Right hindlimb (tissue), 1 donor: Measurements from ENCODE around the gene SLC38A1.
"Not testable (repeated sequence)": the region's sequence is repeated elsewhere in the genome, so short reads cannot be mapped to it uniquely, and the experiment has no call there.

ENCODE experiments used
- DNase-seq: peaks from one replicate; pipeline ENCODE4 v3.0.0-alpha.2; 2018

Gene SLC38A1

DNA sequence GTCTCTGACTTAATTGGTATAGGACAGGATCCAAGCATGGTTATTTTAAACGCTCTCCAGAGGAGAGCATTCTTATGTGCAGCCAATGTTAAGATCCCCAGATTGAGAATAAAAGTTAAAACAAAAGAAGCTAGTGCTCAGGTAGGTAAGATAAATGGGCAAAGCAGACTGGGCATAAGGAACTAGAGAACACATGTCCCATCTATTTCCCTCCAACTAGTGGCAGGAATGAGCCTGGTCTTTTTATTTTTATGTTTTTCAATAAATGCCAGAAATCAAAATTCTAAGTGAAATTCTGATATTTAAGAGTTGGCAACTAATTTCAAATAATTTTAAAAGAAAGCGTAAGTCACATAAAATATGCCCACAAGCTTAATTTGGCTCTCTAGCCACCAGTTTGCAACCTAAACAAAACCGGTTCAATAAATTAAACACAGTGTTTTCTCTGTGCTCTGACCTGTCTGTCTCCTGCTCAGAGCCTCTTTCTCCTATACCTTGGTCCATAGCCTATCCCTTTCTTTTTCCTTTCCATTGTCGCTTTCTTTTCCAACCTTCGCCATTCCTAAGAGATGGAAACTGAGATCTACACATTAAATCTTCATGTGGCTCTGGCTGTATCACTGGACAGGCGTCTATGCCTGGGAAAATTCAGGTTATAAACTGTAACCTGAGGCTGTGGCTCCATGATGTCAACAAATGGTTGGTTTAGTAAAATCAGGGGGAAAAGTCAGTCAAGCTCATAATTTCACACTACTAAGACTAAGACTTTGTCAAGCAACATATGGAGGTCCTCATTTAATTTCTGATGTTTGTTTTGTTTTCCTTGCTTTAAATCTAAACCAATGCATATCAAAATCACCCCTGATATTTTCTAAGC, 5.5 kb downstream of the SLC38A1 start:
- DNase-seq, result no peak

DNA sequence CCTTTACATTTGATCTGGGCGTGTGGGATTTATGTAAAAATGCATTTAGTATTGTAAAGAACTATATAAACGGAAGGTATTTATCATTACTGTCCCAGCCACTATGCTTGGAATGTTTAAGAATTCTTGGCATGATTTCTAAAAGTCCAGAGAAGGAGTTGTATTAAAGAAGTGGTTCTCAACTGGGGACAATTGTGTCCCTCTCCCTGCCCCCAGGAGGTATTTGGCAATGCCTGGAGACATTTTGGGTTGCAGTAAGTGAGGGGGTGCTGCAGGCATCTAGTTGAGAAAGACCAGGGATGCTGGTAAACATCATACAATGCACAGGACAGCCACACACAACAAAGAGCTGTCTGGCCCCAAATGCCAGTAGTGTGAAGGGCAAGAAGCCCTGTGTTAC, 7.2 kb downstream of the SLC38A1 start:
- DNase-seq, result no peak

DNA sequence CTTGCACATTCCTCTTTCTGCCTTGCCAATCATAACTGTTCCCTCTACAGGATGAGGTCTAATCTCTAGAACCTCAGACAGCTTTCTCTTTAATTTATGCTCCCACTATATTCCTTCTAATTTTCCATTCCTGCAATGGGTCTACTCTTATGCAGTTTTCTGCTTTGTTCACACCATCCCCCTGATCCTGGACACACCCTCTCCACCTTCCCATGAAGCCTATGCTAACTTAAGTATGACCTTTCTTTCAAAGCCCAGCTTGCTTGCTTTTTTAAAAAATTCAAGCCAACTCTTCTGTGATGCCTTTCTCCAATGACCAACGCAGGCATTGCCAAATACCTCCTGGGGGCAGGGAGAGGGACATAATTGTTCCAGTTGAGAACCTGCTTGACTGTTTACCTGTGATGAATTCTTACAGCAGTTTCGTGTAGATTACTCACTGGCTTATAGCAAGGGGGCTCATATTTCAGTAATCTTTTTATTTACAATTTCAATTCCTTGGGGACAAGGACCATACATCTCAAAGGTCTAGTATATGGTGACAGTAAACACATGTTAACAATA, 7.8 kb downstream of the SLC38A1 start:
- no peak for DNase-seq

GRCh38 chr12:46260124-46260912, 8.5 kb downstream of the SLC38A1 start:
- DNase-seq, result no peak

- DNase-seq, result no peak
Observed at GRCh38 chr12:46259713-46260112, 9.1 kb downstream of the SLC38A1 start.

GRCh38 chr12:46259071-46259470, 9.8 kb downstream of the SLC38A1 start:
- DNase-seq, result no peak

DNA sequence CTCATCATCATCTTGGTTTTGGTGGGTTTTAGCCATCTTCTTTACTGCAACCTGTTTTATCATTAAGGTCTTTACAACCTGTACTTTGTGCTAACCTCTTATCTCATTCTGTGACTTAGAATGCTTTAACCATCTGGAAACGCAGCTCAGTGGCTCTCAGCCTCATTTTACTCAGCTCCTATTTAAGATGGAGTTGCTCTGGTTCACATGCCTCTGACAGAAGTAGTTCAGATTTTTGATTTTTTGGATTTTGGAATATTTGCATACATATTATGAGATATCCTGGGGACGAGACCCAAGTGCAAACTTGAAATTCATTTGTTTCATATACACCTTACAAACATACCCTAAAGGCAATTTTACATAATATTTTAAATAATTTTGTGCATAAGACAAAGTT, 10.7 kb downstream of the SLC38A1 start:
- no peak for DNase-seq

DNA sequence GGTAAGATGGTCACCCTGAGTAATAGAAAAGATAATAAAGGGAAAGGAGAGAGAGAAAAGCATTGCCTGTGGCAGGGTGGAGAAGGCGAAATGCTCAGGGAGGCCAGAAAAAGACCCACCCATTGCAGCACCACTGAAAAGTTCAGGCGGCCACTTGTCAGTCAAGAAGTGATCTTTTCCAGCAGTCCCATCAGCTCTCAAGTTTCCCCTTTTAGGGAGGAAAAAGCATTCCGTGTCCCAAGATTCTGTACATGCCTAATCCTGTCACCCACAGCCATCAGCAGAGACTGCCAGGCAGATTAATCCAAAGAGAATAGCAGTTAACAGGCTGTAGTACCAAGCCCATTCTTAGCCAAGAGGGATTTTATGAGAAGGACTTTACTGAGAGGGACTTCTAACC, 11.9 kb downstream of the SLC38A1 start:
- no peak for DNase-seq

- DNase-seq, result no peak
Observed at GRCh38 chr12:46253544-46254162, 15.2 kb downstream of the SLC38A1 start.

DNA sequence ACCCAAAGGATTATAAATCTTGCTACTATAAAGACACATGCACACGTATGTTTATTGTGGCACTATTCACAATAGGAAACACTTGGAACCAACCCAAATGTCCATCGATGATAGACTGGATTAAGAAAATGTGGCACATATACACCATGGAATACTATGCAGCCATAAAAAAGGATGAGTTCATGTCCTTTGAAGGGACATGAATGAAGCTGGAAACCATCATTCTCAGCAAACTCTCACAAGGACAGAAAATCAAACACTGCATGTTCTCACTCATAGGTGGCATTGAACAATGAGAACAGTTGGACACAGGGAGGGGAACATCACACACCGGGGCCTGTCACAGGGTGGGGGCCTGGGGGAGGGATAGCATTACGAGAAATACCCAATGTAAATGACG, 16.8 kb downstream of the SLC38A1 start:
- not testable (repeated sequence) for DNase-seq

- DNase-seq, result not testable (repeated sequence)
Observed at GRCh38 chr12:46249960-46250359, 18.9 kb downstream of the SLC38A1 start.

- DNase-seq, result no peak
Observed at GRCh38 chr12:46246021-46246700, 22.7 kb downstream of the SLC38A1 start.

DNA sequence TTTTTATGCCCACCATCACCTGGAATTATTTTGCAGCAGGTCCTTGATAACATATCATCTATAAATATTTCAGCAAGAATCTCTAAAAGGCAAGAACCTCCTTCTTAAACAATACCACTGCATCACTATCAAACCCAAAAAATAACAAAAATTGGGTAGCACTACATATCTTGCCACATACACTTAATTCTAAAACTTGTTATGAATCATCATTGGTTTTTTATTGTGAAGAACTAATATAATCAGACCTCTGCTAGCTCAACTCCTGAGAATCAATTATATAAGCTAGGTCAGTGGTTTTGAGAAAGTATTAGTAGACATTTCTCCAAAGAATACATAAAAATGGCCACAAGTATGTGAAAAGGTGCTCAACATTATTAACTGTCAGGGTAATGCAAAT, 23.8 kb downstream of the SLC38A1 start:
- no peak for DNase-seq

DNA sequence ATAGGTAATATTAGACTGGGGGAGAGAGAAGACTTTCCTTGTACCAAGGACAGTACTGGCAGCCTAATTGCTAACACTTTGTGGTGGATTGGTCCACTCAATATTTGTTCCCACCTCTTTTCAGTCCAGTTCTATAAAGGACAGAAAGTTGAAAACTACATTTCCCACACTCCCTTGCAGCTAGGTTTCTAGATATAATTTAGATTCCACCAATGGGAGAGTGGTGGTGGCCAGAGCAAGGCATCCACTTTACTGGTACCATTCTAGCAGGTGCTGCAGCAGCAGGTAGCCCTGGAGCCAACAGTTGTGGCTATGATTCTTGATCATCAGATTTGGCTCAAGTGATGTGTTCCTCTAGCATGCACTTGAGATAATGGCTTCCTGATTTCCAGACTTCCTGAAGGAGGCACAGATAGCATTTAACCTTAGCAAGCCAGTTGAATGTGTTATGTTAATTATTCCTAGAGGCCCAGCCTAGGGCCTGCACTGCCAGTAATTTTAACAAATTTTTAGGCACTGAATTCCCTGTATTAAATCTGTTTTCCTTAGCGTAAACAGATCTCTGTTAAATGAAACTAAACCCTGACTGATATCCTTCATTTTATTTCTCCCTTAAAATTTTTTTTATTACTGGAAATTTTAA, 24.4 kb downstream of the SLC38A1 start:
- DNase-seq, result no peak

GRCh38 chr12:46242569-46242968, 26.3 kb downstream of the SLC38A1 start:
- no peak for DNase-seq

DNA sequence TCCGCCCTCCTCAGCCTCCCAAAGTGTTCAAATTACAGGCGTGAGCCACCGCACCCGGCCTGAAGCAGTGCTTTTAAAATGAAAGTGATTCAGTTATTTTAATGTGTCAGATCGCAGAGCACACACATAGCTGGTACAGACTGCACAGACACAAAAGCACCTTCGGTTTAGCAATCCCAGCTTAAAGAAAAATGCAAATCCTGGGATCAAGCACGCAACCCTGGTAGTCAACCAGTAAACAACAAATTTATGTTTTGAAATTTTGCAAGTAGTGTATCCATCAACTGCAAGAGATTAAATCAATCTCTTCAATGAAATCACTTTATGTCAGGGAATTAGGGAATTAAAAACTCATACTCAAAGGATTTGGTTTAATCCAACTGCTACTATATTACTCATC, 28.4 kb downstream of the SLC38A1 start:
- DNase-seq, result no peak

- DNase-seq, result no peak
Observed at GRCh38 chr12:46238821-46239220, 30.0 kb downstream of the SLC38A1 start.

DNA sequence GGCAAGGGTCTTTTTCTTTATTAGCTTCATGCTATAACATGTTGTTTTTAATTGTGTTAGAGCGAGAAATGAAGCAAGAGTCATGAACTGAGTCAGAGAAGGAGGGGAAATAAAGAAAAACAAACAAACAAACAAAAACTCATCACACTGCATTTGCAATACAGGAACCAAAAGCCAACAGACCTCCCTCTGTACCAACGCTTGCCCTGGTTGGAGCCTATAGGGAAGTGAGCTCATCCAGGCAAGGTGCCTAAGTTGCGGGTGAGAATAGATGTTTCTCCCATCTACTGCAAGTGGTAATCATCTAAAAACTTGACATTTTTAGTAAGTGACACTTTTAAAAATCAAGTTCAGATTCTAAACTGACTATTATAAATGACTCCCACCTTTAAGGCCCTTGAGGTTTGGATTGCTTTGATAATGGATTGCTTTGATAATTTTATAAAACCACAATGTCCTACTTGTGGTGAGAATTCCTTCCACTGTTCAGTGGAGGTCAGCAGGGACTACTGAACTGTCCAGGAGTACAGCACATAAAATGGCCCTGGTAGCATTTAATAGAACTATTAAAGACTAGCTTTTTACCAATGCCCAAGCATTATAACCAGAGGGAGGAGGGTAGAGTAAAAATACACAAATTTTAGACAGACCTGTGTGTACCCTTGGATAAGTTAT, 31.3 kb downstream of the SLC38A1 start:
- no peak for DNase-seq

DNA sequence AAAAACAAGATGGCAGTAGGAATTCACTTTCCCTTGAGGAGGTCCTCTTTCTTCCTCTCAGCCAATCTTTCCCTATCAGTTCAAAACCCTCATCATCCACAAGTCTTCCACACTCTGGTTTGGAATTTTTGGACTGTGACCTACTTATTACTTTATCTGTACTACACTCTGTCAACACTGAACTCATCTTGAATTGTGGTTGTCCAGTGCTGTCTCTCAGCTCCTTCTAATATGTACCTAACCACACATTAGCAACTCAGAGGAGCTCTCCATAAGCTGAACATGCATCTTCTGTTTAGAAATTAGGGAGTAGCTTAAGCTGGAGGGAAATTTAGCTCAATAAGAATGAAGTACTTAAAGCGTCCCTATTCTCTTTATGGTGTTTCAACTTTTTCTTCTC, 34.8 kb downstream of the SLC38A1 start:
- DNase-seq, result no peak

GRCh38 chr12:46233423-46233822, 35.4 kb downstream of the SLC38A1 start:
- DNase-seq, result no peak

DNA sequence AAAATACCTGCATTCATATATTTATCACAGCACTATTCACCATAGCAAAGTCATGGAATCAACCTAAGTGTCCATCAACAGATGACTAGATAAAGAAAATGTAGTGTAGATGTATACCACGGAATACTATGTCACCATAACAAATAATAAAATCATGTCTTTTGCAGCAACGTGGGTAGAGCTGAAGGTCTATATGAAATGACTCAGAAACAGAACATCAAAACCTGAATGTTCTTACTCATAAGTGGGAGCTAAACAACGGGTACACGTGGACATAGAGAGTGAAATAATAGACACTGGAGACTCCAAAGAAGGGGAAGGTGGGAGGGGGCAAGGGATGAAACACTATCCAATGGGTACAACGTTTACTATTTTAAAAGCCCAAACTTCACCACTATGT, 37.9 kb downstream of the SLC38A1 start:
- DNase-seq, result no peak

DNA sequence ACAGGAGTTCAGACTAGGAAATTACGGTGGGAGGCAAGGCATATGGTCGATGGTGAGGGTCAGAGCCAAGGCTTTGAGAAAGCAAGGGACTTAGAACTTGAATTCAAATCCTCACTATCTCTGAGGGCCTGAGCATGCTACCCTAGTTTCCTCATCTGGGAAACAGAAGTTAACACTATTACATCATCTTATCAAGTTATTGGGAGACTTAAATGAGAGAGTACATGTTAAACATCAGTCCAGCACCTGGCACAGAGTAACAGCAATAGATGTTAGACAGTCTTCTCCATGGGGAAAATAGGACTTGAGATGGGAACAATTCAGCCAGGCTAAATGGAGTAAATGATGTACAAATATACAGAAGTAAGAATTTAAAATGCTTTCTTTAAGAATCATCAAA, 38.5 kb downstream of the SLC38A1 start:
- DNase-seq, result no peak
